Measurements from ENCODE around the gene SLC13A3.

- TF ChIP-seq CTCF (IDR thresholded peaks at IDR 0.05) (no peak), POLR2A (IDR thresholded peaks at IDR 0.05) (no peak)
These were observed 75.3 kb downstream of the SLC13A3 start for GRCh38 chr20:46575937-46576461.
